Peyer's patch (tissue), 4 donors: ENCODE data around the gene PYGO2. TPM values are rescaled to one million over a fixed set of nuclear protein-coding genes. Genes with fewer than 3 reads are reported as not detected.

Source experiments
- DNase-seq, 3 donors: peaks; one replicate each; pipeline ENCODE4 v3.0.0-alpha.2; 2017 to 2019
- H3K27ac ChIP-seq, 4 donors: fragments of 200-600 bp; sonication (generic); one replicate each; pipeline ENCODE4 v1.5.1; 2016 to 2019
- H3K27me3 ChIP-seq, 2 donors: fragments of 200-600 bp; sonication (generic); one replicate each; pipeline ENCODE4 v1.5.1; 2019
- H3K36me3 ChIP-seq, 3 donors: fragments of 200-600 bp; sonication (generic); one replicate each; pipeline ENCODE4 v1.5.1; 2016 to 2019
- H3K4me1 ChIP-seq, 4 donors: fragments of 200-600 bp; sonication (generic); one replicate each; pipeline ENCODE4 v1.5.1; 2016 to 2019
- H3K4me3 ChIP-seq, 4 donors: fragments of 200-600 bp; sonication (generic); 1 replicate in 3 of 4; 2 replicates in 1 of 4; pipeline ENCODE4 v1.5.1; 2016 to 2019; ENCODE audit warnings: mild to moderate bottlenecking in 1 of 4
- H3K9me3 ChIP-seq, 4 donors: fragments of 200-600 bp; sonication (generic); one replicate each; pipeline ENCODE4 v1.5.1; 2016 to 2019; ENCODE audit warnings: mild to moderate bottlenecking in 1 of 4
- CTCF ChIP-seq, 6 experiments: fragments of 450-650 bp in 4 of 6; fragments of 200-600 bp in 2 of 6; sonication (generic) in 1 of 6; IDR thresholded peaks; one replicate each; pipeline ENCODE4 v1.5.1; 2017 to 2019; ENCODE audit warnings: antibody characterized with exemption in 6 of 6, mild to moderate bottlenecking in 3 of 6, moderate library complexity in 1 of 6
- POLR2A ChIP-seq, 2 donors: fragments of 450-650 bp; IDR thresholded peaks; one replicate each; pipeline ENCODE4 v1.5.1; 2017; ENCODE audit warnings: antibody characterized with exemption in 2 of 2, mild to moderate bottlenecking in 2 of 2, moderate library complexity in 2 of 2
- total RNA-seq, 4 donors: library from RNA; depleted of rRNA; stranded (reverse); fragments of >200 nt; gene quantifications; one replicate each; pipeline ENCODE4 v1.1.0, GENCODE V29; 2016

PYGO2 gene
- total RNA-seq, 4 donors from 2014 or later = 32.2 to 48.9 (median 34.2) TPM

DNA sequence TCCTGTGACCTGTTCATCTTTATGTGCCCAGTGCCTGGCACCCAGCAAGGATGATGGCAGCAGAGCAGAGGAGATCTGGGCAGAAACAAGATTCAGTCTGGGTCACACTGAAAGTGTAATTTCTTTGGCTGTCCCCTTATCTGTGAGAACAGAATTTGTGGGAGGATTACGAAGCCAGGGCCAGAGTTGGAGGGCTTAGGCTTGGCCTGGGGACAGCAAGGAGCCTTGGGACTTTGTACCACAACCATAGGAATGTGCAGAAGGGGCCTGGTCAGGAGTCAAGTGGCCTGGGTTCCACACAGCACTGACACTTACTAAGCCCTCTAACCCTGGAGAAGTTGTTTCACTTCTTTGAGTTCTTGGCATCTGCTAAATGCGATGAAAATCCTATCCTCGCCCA, 37.9 kb downstream of the PYGO2 start:
- no peak for DNase-seq
- Histone ChIP-seq H3K27me3 (no peaks in the 10 kb centered on the region), H3K4me1 (no peaks in the 10 kb centered on the region), H3K4me3 (no peak overlapping the region), H3K27ac (no peak overlapping the region), H3K9me3 (no peaks in the 10 kb centered on the region), H3K36me3 (peaks cover 0 to 44% (median 0%) of the 10 kb centered on the region in 3 donors)
- no peak for TF ChIP-seq POLR2A (IDR thresholded peaks at IDR 0.05)
- no peak for TF ChIP-seq CTCF (IDR thresholded peaks at IDR 0.05)

DNA sequence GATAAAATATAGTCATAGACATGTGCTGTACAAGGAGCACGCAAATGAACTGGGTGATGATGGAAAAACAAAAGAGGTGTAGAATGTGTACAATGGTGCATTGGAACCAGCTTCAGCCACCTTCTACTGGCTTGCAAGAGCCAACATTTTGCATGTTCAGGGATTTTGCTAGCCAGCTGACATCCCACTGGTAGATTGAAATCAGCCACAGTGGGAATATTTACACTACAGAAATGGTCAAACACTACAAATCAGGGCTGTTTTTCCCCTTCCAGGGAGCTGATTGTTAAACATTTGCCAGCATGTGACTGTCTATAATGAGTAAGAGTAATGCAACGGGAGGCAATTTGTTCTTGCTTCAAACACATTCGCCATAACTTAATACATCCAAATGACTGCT, 48.3 kb downstream of the PYGO2 start:
- no peak overlapping the region for H3K4me3 ChIP-seq
- DNase-seq = no peak

GRCh38 chr1:154912755-154913154, 48.8 kb downstream of the PYGO2 start:
- Histone ChIP-seq H3K9me3 (no peaks in the 10 kb centered on the region), H3K4me3 (no peak overlapping the region), H3K27ac (no peak overlapping the region), H3K27me3 (no peaks in the 10 kb centered on the region), H3K36me3 (no peaks in the 10 kb centered on the region), H3K4me1 (no peaks in the 10 kb centered on the region)
- no peak for TF ChIP-seq POLR2A (IDR thresholded peaks at IDR 0.05)
- TF ChIP-seq CTCF (IDR thresholded peaks at IDR 0.05) = no peak
- DNase-seq = peak in 1 of 3 donors; percentile 27

More for the DNA sequence above, 48.3 kb downstream of the PYGO2 start:
- Histone ChIP-seq H3K9me3 (no peaks in the 10 kb centered on the region), H3K27me3 (no peaks in the 10 kb centered on the region), H3K27ac (no peak overlapping the region), H3K36me3 (no peaks in the 10 kb centered on the region), H3K4me1 (no peaks in the 10 kb centered on the region)
- TF ChIP-seq POLR2A (IDR thresholded peaks at IDR 0.05) = no peak
- no peak for TF ChIP-seq CTCF (IDR thresholded peaks at IDR 0.05)

DNA sequence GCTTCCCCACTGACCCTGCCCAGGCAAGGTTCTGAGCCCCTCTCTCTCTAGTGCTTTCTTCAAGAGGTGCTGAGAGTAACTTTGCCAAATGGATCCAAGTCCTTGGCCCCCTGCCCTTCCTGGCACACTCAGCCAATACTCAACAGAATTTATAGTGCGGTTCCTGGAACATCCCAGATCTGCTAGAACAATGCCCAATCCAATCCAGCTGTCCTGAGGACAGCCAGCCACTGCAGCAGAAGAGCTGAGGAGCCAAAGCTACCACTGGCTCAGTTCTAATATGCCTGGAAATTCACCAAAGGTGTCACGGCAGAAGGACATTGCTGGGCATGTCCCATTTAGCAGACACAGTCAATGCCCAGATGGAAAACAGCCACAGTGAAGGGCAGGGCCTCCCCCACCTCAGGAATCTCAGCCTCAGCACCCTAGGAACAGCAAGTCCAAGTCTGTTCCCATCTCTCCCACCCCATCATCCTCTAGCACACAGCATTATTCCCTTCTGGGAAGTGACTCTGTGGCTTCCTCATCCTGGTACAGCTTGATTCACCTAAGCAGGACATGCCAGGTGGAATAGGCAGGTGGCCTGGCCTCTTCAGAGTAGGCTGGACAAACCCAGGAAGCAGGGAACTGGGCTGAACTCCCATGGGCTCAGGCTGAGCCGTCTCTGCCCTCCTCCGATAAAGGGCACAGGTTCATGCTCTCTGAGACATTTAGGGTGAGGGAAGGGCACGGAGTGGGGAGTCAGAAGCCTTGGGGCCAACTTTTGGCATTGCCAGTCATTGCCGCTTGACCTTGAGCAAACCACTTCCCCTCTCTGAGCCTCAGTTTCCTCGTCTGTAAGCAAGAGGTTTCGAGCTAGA, 49.7 kb downstream of the PYGO2 start:
- Histone ChIP-seq H3K27me3 (no peaks in the 10 kb centered on the region), H3K36me3 (no peaks in the 10 kb centered on the region), H3K4me1 (no peaks in the 10 kb centered on the region), H3K27ac (no peak overlapping the region), H3K4me3 (no peak overlapping the region), H3K9me3 (no peaks in the 10 kb centered on the region)
- TF ChIP-seq CTCF (IDR thresholded peaks at IDR 0.05) (no peak), POLR2A (IDR thresholded peaks at IDR 0.05) (no peak)
- peak in 1 of 3 donors; percentile 19 for DNase-seq

DNA sequence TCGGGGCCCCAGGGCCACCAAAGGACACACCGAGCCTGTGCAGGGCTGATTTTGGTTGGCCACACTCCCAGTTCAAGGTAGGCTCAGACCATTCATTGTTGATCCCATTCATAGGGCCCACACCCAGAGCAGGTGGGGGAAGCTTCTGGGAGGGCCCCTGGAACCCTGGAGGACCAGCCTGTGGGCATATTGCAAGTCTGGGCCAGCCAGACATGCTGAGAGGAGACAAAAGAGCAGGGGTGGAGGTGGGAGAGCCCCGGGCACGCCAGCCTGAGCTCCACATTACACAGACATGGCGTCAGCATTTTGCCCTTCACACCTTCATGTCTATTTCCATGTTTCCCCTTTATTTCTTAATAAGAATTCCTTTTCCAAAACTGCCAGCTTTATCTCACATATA, 50.7 kb downstream of the PYGO2 start:
- DNase-seq = peak in 1 of 3 donors; percentile 40
- Histone ChIP-seq H3K4me3 (no peak overlapping the region), H3K27me3 (no peaks in the 10 kb centered on the region), H3K9me3 (no peaks in the 10 kb centered on the region), H3K27ac (no peak overlapping the region), H3K36me3 (no peaks in the 10 kb centered on the region), H3K4me1 (no peaks in the 10 kb centered on the region)
- TF ChIP-seq CTCF (IDR thresholded peaks at IDR 0.05) (no peak), POLR2A (IDR thresholded peaks at IDR 0.05) (no peak)
